Measurements from ENCODE around the gene CHD6. TPM values are rescaled to one million over a fixed set of nuclear protein-coding genes. Genes with fewer than 3 reads are reported as not detected.

CHD6 gene
- total and polyA plus RNA-seq, 8 donors: 27.7 to 68.6 (median 52.4) TPM

DNA sequence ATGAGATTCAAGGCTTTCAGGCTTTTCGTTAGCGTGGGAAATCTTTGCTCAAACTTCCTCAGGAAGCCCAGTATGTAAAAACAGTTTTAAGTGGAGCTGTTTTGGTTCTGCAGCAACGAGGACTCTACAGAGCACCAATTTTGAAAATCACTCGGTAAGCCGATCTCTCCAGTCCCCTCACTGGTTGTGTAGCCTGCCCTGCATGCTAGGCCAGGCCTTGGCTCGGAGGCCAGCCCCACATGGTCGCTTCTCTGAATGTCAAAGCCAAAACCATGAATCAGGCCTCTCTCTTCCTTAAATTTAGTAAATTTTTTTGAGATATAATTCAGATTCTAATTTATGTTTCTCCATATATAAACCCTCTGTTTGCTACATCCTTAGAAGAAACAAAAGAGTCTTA is 108.0 kb downstream of the CHD6 start:
- peak; percentile 11 for ATAC-seq
- Histone ChIP-seq H3K36me3 (peaks cover 0 to 17% of the 10 kb centered on the region in 2 donors), H3K9me3 (peaks cover 0 to 3% of the 10 kb centered on the region in 2 donors), H3K4me1 (peaks cover 11 to 26% of the 10 kb centered on the region in 2 donors), H3K27me3 (no peaks in the 10 kb centered on the region), H3K27ac (peak overlapping the region in 1 of 2 donors; percentile 38), H3K4me3 (no peak overlapping the region)
- intact Hi-C loops (cut with DNase I): no loop called here
- no peak for TF ChIP-seq CTCF (IDR thresholded peaks at IDR 0.05)
- no peak for DNase-seq

- Histone ChIP-seq H3K36me3 (peaks cover 0 to 22% of the 10 kb centered on the region in 2 donors), H3K4me3 (no peak overlapping the region), H3K27me3 (no peaks in the 10 kb centered on the region), H3K9me3 (peaks cover 0 to 5% of the 10 kb centered on the region in 2 donors), H3K4me1 (peaks cover 11 to 26% of the 10 kb centered on the region in 2 donors), H3K27ac (peak overlapping the region; percentile 16 to 38)
- no peak for TF ChIP-seq CTCF (IDR thresholded peaks at IDR 0.05)
- DNase-seq (peak in 1 of 4 donors; percentile 53), ATAC-seq (peak; percentile 84)
- intact Hi-C loops (cut with DNase I): no loop called here
Measured at GRCh38 chr20:41509316-41510200, 108.6 kb downstream of the CHD6 start.

GRCh38 chr20:41508335-41508734 is 109.8 kb downstream of the CHD6 start:
- H3K27me3 ChIP-seq: no peaks in the 10 kb centered on the region
- no peak overlapping the region for H3K4me3 ChIP-seq
- peaks cover 0 to 5% of the 10 kb centered on the region in 2 donors for H3K9me3 ChIP-seq
- peaks cover 11 to 26% of the 10 kb centered on the region in 2 donors for H3K4me1 ChIP-seq
- ATAC-seq (peak; percentile 15), DNase-seq (no peak)
- peaks cover 0 to 18% of the 10 kb centered on the region in 2 donors for H3K36me3 ChIP-seq
- H3K27ac ChIP-seq: no peak overlapping the region
- no peak for TF ChIP-seq CTCF (IDR thresholded peaks at IDR 0.05)
- intact Hi-C loops (cut with DNase I): no loop called here

DNA sequence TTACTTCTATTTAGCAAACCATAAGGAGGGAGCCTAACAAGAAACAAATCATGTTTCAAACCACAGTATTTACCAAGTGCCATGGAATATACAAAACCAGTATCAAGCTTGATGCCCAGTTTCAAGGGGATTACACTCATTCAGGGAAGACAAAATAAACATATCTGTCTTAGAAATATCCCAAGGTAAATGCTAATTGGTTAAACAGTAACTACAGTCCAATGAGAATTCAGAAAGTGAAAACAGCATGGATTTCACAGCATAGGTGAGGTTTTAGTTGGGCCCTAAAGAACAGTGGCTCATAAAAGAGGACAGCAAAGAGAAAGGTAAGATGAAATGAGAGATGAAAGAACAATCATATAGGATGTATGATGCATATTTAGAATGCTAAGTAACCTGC is 110.3 kb downstream of the CHD6 start:
- no peaks in the 10 kb centered on the region for H3K27me3 ChIP-seq
- H3K4me1 ChIP-seq: peaks cover 11 to 26% of the 10 kb centered on the region in 2 donors
- peaks cover 0 to 13% of the 10 kb centered on the region in 2 donors for H3K36me3 ChIP-seq
- ATAC-seq: no peak
- no peak for TF ChIP-seq CTCF (IDR thresholded peaks at IDR 0.05)
- H3K9me3 ChIP-seq: peaks cover 0 to 5% of the 10 kb centered on the region in 2 donors
- no peak overlapping the region for H3K27ac ChIP-seq
- H3K4me3 ChIP-seq: no peak overlapping the region
- intact Hi-C loops (cut with DNase I): no loop called here
- no peak for DNase-seq

- peaks cover 0 to 5% of the 10 kb centered on the region in 2 donors for H3K9me3 ChIP-seq
- peak in 2 of 4 donors; percentile 41 to 60 for DNase-seq
- no peaks in the 10 kb centered on the region for H3K27me3 ChIP-seq
- intact Hi-C loops (cut with DNase I): no loop called here
- no peak overlapping the region for H3K27ac ChIP-seq
- peaks cover 0 to 9% of the 10 kb centered on the region in 2 donors for H3K36me3 ChIP-seq
- no peak for ATAC-seq
- H3K4me1 ChIP-seq: peaks cover 11 to 26% of the 10 kb centered on the region in 2 donors
- TF ChIP-seq CTCF (IDR thresholded peaks at IDR 0.05): no peak
- no peak overlapping the region for H3K4me3 ChIP-seq
Measured at GRCh38 chr20:41507436-41507835, 110.7 kb downstream of the CHD6 start.
